NCI-H187 treated with DMSO at 0.1 percent for 48 hours (cell line): Measurements from ENCODE around the gene NEK7.
"Not testable (repeated sequence)": the region's sequence is repeated elsewhere in the genome, so short reads cannot be mapped to it uniquely, and the experiment has no call there.

Experiments
- DNase-seq: peaks from one replicate; lab custom pipeline; 2025; lab: John Stamatoyannopoulos, UW

The NEK7 gene

DNA sequence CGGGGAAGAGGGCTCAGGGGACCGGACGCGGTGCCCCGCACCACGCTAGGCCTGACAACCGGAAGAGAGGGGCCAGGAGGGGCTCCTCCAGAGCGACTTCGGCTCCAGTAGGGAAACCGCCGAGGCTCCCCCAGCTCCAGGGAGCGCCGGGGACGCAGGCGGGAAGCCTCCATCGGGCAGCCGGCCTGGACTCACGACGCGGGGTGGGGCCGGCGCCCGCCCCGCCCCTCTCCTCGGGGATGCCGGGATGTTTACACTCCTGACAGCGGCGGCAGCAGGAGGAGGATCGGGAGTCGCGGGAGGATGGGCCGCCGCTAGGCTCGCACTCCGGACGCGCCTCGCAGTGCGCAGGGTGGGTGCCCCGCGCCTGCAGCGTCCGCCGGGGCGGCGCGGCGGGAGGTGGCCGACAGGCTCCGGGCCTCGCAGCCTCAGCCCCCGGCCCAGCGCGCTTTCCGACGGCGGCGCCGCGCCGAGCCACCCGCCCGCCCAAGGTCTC is at the start of gene NEK7:
NEK7 (plus strand) TSS at position 254 of the 496 bp plus-strand sequence. CDS start 75,583 bp downstream, outside the sequence.
- peak; percentile 5 for DNase-seq

DNA sequence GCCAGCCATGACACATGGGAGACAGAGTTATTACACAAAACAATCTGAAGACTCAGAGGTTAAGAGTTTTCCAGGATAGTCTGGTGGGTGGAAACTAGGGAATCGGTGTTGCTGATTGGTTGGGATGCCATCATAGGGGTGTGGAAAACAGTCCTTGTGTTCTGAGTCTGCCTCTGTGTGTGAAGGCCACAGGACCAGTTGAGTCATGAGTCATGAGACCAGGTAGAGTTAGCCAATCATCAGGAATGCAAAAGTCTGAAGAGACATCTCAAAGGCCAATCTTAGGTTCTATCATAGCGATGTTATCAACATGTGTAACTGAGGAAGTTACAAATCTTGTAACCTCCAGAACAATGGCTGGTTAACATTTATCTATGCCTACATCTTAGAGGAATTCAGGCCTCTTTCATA is 49.7 kb upstream of the NEK7 start:
- no peak for DNase-seq

DNA sequence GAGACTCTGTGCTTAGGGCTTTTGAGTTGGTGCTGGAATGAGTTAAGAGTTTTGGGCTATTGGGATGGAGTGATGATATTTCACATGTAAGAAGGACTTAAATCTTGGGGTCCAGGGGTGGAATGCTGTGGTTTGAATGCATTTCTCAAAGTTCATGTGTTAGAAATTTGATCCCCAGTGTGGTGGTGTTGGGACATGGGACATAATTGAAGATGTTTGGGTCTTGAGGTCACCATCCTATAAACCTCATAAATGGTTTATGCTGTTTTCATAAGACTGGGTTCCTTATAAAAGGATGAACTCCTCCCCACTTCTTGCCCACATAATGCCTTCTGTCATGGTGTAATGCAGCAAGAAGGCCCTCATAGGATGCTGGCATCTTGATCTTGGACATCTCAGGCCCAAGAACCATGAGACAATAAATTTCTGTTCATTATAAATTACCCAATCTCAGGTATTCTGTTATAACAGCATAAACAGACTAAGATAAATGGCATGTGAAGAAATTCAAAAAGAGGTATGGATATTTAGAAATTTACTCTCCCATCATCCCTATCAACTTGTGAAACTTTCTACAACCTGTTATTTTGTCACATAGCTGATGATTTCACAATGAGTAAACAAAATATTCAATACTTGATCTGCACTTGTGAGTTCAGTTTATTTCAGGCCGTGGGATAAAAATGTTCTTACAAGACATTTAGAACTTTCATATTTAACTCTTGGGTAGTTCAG is 48.0 kb upstream of the NEK7 start:
- DNase-seq: no peak

DNA sequence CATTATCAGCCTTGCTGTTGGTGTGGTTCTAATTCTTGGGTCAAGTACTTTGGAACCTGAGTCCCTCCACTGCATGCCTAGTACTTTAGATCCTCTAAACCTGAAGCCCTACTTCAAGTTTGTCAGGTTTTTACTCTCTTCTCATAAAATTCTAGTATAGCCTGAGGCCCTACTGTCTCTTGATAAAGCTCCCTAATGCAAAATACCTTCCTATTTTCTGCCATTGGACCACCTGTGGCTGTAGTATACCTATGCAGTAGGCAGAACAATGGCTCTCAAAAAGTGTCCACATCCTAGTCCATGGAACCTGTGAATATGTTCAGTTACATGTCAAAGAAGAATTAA is 47.5 kb upstream of the NEK7 start:
- DNase-seq: no peak

DNA sequence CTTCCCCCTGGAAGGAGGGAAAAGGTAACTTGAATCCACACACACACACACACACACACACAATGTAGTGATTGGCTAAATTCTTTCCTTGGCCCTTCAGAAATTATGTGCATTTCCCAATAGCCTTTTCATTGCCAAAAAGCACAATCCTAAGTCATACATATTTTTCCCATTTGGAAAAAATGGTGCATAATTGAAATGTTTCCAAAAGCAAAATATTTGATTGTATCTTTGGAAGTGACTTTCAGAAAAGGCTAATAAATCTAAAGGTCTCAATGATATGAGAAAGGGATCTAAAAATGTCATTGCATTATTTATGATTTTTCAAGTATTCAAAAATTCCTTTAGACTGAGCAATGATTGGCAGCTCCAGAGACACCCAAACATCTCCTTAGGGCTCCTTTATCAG is 43.5 kb upstream of the NEK7 start:
- DNase-seq: no peak

DNA sequence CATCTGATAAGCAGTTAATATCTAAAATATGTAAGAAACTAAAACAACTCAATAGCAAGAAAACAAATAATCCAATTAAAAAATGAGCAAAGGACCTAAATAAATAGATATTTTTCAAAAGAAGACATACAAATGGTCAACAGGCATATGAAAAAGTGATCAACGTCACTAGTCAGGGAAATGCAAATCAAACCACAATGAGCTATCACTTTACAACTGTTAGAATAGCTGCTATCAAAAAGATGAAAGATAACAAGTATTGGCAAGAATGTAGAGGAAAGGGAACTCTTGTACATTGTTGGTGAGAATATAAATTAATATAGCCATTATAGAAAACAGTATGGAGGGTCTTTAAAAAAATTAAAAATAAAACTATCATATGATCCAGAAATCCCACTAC is 40.7 kb upstream of the NEK7 start:
- DNase-seq: no peak

DNA sequence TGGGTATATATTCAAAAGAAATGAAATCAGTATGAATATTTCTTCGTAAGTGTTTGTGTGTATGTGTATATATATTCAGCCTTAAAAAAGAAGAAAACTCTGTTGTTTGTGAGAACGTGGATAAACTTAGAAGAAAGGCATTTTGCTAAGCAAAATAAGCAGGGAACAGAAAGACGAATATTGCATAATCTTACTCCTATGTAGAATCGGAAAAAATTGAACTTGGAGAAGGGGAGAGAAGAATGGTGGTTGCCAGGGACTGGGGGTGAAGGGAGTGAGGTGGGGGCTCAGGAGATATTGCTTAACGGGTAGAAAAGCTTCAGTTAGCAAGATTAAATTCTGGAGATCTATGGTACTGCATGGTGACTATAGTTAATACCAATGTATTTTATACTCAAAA is 40.3 kb upstream of the NEK7 start:
- no peak for DNase-seq

DNA sequence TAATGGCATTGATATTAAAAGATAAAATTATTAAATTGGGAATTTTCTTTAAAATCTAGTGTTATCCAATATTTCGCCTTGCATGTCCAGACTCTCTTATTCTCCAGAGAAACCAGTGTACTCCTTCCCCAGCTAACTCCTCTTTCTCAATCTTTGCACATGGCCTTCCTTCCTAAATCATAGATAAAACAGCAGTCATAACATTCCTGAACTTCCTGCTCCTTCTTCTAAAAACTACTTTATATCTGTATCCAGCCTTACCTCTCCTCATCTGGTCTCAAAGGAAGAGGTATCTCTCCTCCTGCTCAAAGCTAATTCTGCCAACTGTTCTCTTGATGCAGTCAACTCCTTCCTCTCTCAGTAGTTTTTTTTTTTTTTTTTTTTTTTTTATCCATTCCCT is 39.5 kb upstream of the NEK7 start:
- no peak for DNase-seq

DNA sequence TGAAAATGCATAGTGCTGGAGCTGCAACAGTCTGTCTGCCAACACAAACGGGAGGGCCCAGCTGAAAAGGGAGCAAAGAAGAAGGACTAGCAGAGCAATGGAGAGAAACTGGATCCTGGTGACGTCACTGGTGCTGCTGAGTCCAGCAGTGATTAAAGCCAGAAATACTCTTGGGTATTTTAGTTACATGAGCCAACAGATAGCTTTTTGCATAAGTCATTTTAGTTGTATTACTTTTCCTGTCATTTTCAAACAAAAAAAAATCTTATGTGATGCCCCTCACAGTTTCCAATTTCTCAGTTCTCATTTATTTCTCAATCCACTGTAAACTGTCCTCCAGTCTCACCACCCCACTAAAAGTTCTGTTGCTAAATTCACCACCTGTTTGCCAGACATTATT is 38.7 kb upstream of the NEK7 start:
- no peak for DNase-seq

DNA sequence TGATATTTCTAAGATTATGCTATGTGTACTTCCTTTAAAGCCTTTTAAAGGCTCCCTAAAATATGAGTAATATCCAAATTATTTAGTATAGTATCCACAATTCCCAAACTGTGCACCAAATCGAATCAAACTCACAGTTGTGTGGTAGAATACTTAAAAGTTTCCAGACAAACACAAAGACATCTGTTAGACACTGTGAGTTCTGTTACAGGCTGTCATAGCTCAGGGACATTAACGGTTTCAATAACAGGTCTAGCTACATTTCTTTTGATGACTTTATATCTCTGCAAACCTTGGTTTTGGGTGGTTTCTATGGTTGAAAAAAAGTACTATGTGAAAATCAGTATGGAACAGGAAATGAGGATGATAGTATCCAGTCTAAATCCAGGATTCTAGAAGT is 36.9 kb upstream of the NEK7 start:
- DNase-seq: no peak

DNA sequence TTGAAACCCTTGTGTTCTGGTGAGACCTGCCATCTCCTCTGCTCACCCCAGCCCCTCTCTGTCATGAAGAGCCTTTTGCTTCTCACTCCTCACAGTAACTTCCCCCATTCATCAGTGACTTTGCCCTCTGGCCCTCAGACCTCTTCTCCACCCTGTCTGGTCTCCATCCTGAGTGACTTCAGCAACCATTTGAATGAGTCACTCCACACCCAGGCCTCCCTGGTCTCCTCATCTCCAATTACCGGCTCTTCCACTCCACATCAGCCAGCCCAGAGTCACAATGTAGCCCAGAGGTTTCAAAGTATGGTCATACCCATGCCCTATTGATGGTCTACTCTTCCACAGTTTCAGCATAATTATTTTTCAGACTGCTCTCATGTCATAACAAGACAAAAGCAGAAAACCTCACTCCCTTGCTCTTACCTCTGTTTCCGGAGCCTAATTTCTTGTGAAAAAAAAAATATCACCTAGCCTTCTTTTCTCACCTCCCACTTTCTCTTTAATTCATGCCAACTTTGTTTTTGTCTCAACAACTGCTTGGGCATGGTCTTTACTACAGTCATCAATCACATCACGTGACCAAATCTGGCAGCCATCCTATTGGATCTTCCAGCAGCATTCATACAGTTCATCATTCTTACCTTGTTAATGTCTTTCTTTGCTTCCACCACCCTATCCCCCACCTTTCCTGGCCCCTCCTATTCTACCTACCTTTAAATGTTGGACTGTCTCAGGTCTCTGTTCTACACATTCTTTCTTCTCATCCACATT is 35.6 kb upstream of the NEK7 start:
- no peak for DNase-seq

DNA sequence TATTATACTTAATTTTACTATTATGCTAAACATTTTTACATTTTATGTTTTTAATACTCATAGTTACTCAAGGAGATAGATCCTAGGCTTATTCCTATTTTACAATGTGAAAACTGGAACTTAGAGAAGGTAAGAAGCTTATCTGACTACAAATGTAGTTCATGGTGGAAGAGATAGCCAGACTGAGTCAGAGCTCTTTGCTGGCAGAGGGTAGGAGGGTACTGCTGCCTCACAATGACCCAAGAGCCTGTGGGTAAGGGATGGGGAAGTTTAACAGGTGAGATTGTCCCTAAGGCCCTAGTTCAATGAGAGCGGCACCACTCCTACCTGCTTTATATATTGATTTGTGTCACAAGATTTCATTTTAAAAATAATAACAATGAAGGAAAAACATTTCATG is 34.1 kb upstream of the NEK7 start:
- DNase-seq: no peak

DNA sequence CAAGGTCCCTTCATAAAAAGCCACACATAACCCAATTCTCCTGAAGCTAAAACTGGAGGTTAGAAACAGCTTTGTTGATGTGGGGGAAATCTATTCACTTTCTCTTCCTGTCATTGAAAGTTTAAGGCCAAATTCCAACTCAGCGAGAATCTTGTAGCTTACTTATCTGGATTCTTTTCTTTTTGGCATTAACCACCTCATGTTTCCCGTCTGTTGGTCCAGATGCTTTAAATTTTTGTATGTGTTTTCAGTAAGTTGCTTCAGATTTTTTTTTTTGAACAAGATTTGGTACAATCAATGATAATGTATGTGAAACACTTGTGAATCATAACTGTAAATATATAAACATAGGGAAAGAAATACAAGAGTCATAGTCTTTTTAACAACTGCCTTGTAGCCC is 33.7 kb upstream of the NEK7 start:
- DNase-seq: no peak

DNA sequence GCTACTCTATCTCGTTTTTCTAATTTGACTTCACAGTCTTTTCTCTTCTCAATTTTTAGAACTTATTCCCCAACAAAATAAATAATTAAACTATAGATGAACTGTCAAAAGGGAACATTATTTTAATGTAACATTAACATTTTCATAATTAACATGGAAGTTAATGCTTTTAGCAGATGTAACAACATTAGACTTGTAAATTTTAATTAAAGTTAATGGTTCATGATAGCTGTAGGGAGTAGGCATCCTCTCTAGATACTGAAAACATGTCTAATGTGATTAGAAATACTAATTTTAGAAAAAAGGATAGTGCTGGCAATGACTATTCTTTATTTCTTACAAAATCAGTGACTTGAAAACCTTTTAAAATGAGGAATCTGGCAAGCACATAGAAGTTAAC is 32.1 kb upstream of the NEK7 start:
- no peak for DNase-seq

DNA sequence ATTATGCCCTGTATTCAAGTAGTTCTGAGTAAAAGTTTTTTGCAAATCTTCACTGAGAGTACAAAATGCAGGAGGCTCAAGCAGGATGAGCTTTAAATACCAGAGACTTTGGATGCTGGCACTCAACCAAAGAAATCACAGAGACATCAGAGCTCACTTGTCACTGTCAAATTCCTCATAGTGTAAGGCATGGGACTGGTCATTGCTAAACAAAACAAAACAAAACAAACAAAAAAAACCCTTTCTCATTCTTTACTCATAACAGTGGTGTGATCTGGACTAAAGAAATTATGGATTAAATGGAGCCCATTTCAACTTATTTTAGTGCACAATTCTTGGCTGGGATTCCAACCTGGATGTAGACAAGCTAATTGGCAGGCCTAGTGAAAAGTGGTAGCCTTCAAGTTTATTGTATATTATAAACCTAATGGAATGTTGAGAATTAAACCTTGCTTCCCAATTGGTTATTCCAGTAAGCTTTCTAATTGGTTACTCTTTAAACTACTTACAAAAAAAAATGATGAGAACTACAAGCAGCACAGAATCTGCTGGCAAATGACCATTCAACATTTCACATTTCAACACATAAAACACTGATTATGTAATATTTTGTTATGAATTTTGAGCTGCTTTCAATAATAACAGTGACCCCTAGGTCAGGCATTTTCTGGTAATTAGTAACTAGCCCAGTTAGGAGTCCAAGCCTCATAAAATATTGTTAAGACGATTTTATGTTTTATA is 30.6 kb upstream of the NEK7 start:
- DNase-seq: no peak

DNA sequence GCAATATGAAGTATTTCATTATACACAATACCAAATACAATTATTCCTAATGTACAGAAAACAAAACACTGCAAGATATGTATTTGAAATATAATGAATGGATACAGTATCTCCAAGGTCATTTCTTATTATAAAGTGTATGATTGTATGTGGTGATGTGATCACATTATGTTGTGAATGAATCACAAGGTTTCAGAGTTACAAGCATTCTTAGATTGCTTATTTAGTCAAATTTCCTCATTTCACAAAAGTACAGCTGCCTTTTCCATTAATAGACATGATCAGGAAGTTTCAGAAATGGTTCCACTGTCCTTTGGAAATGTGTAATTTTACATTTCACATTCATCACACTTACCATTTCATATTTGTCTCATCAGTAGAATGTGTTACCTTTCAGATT is 28.3 kb upstream of the NEK7 start:
- DNase-seq: no peak

DNA sequence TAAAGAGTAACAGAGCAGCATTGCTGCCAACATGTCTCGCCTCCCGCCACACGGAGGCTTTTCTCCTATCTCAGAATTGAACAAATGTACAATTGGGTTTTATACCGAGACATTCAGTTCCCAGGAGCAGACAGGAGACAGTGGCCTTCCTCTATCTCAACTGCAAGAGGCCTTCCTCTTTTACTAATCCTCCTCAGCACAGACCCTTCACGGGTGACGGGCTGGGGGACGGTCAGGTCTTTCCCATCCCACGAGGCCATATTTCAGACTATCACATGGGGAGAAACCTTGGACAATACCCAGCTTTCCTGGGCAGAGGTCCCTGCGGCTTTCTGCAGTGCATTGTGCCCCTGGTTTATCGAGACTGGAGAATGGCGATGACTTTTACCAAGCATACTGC is 26.7 kb upstream of the NEK7 start:
- DNase-seq: not testable (repeated sequence)

DNA sequence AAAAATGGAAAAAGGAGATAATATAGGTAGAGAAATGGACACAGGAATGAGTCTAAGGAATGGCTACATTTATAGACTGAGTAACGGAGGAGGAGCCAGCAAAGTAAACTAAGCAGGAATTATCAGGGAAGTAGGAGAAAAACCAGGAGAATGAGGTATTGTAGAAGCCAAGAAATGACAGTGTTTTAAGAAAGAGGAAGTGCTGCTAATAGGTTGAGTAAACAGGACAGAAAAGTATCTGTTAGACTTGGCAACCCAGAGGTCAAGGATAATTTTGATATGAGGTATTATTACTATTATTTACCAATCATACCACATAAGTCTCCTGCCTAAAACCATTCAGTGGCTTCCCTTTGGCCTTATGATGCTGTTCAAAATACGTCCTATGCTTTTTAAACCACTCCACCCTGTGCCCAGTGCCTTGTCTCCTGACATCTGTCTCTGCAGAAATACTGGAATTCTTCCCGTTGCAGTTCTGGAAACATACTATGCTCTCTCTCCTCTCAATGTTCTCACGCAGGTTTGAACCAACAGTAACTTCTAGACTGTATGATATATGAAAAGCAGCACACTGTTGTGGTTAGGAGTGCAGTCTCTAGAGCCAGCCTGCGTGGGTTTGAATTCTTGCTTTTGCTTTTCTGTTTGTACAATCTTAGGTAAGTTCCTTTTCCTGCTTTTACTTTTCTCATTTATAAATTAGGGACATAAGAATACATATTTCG is 24.6 kb upstream of the NEK7 start:
- no peak for DNase-seq

DNA sequence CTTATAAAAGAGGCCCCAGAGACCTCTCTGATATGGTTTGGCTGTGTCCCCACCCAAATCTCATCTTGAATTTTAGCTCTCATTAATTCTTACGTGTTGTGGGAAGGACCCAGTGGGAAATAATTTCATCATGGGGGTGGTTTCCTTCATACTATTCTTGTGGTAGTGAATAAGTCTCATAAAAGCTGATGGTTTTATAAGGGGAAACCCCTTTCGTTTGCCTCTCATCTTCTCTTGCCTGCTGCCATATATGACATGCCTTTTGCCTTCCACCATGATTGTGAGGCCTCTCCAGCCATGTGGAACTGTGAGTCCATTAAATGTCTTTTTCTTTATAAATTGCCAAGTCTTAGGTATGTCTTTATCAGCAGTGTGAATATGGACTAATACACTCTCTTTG is 22.5 kb upstream of the NEK7 start:
- no peak for DNase-seq

DNA sequence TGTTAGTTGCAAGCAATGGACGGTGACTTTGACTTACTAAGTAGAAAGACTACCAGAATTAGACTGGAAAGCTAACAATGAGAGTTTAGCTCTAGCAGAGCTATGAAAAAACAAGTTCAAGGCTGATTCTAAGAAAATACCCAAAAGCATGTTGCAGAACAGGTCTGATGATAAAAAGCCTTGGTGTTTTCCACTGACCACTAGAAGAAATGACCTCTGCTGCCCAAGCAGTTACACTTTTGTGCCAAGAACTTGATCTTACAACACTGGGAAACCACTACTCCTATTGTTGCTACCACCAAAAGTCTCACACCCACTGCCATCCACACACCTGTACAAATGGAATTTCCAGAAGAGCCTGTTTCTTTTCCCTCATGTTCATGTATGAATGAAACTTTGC is 21.4 kb upstream of the NEK7 start:
- no peak for DNase-seq

DNA sequence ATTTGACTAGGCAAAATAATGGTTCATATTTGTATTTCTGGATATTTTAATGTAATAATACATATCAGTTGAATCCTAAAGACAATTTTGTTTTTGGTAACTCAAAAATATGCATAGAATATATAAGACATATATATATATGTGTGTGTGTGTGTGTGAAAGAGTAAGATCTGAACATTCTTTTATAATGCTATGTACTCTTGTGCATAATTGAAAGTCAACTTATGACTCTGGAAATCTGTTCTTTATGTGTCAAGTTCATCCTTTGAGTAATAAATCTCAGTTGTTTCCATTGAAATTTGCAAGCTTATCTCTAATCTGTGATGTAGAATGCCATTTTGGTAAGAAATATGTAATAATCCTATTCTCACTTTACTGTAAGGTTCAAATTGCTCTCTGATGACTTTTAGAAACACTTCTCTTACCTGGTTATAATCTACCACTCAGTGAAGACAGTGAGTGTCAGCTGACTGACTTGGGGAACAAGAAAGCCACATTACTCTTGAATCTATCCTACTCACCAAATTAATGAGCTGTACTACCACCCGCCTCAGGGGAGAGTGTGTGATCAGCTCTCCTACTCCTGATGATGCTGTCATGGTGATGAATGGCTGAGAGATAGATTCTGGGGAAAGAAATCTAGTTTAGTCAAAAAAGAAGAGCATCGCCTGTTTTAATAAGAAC is 15.0 kb upstream of the NEK7 start:
- DNase-seq: no peak

DNA sequence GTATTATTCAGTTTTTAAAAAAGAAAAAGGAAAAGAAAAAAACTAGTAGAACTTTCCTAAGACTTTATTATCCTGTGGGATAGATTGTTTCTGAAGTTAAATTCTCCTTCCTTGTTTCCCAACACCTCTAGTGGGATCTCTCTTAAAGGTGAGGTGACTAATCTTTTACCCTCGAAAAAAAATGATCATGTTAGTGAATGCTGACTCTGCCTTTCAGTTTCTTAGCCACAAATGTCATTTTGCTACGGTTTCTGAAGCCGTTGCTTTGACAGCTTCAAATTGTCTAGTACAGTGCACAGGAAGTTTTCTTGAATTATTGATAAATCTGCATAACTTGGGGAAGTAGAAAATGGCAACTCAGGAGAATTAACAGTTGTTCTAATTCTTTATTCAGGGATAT is 13.0 kb upstream of the NEK7 start:
- no peak for DNase-seq
